Effector memory CD8-positive, alpha-beta T cell (primary cell): ENCODE results near the gene SERPINA3.

Source experiments
- ATAC-seq: fragments of 150-1000 bp; cut with Tn5 transposase; replicated peaks from 2 replicates; pipeline ENCODE4 v1.10.0; 2021; ENCODE audit warnings: mild to moderate bottlenecking, moderate library complexity
- DNase-seq, 3 experiments: peaks; one replicate each; pipeline ENCODE4 v3.0.0; 2021
- H3K27ac Mint-ChIP-seq, 2 donors: one replicate each; pipeline ENCODE4 v1.8.0; 2022; ENCODE audit warnings: mild to moderate bottlenecking in 2 of 2, mixed read lengths in 2 of 2, moderate library complexity in 2 of 2
- H3K27me3 Mint-ChIP-seq, 2 donors: one replicate each; pipeline ENCODE4 v1.8.0; 2022; ENCODE audit warnings: mixed read lengths in 2 of 2
- H3K36me3 Mint-ChIP-seq: one replicate; pipeline ENCODE4 v1.8.0; 2022; ENCODE audit warnings: mild to moderate bottlenecking, moderate library complexity, mixed read lengths; ENCODE audit not compliant: insufficient read depth
- H3K4me1 Mint-ChIP-seq, 2 donors: one replicate each; pipeline ENCODE4 v1.8.0; 2022; ENCODE audit warnings: low read depth in 2 of 2, mixed read lengths in 2 of 2
- H3K4me3 Mint-ChIP-seq, 2 donors: one replicate each; pipeline ENCODE4 v1.8.0; 2022; ENCODE audit warnings: mild to moderate bottlenecking in 2 of 2, mixed read lengths in 2 of 2, moderate library complexity in 2 of 2
- H3K9me3 Mint-ChIP-seq, 2 donors: one replicate each; pipeline ENCODE4 v1.8.0; 2022; ENCODE audit warnings: mixed read lengths in 2 of 2
- total RNA-seq, 9 experiments: gene quantifications; one replicate each; lab custom pipeline; 2026; lab: John Stamatoyannopoulos, UW

SERPINA3 gene
- total RNA-seq: 0 reads per million in 9 experiments

- H3K4me3 Mint-ChIP-seq: no peak within 1 kb of the TSS
- no peaks in the 10 kb centered on the region for H3K9me3 Mint-ChIP-seq
- no peaks in the 10 kb centered on the region for H3K36me3 Mint-ChIP-seq
These were observed at the start of gene SERPINA3 for GRCh38 chr14:94612174-94612573. TSS of gene SERPINA3 (plus strand) at chr14:94612391. CDS start at chr14:94614442, 2,051 bp downstream.

DNA sequence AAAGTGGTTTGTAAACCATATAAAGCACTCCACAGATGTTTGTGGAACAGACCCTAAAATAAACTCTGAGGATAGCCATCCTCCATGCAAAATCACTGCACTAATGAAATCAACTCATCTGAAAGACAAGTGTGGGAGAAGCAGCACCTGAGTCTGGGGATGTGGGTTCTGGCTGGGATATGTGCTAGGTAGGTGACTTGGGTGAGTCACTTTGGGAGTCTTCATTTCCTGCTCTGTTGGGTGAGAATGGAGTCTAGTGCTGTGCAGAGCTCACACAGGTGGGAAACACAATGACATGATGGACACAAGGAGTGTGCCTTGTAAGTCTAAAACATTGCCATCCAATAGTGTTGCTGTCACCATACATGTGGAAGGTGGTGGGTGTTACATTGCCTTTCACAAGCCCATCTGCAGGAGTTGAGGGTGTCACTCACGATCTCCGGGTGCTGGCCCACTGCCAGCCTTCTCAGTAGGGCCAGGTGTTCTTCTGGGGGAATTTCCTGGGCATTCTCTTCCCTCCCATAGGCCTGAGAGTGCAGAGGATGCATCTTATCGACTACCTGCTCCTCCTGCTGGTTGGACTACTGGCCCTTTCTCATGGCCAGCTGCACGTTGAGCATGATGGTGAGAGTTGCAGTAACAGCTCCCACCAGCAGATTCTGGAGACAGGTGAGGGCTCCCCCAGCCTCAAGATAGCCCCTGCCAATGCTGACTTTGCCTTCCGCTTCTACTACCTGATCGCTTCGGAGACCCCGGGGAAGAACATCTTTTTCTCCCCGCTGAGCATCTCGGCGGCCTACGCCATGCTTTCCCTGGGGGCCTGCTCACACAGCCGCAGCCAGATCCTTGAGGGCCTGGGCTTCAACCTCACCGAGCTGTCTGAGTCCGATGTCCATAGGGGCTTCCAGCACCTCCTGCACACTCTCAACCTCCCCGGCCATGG, 49.0 kb upstream of the SERPINA3 start:
- ATAC-seq (no peak), DNase-seq (no peak)
- no peak overlapping the region for H3K27ac Mint-ChIP-seq
- no peaks in the 10 kb centered on the region for H3K4me1 Mint-ChIP-seq
- no peaks in the 10 kb centered on the region for H3K36me3 Mint-ChIP-seq
- H3K9me3 Mint-ChIP-seq: peaks cover 0 to 2% of the 10 kb centered on the region in 2 donors
- H3K4me3 Mint-ChIP-seq: no peak overlapping the region
- peaks cover 35 to 51% of the 10 kb centered on the region in 2 donors for H3K27me3 Mint-ChIP-seq

More at GRCh38 chr14:94612174-94612573, at the start of gene SERPINA3:
- H3K27ac Mint-ChIP-seq: no peak within 1 kb of the TSS
- peaks cover 9 to 21% of the 10 kb centered on the region in 2 donors for H3K27me3 Mint-ChIP-seq
- ATAC-seq (no peak), DNase-seq (no peak)
- H3K4me1 Mint-ChIP-seq: no peaks in the 10 kb centered on the region

- ATAC-seq (no peak), DNase-seq (no peak)
- H3K4me3 Mint-ChIP-seq: no peak overlapping the region
- H3K27ac Mint-ChIP-seq: no peak overlapping the region
- H3K27me3 Mint-ChIP-seq: peaks cover 25 to 39% of the 10 kb centered on the region in 2 donors
- H3K4me1 Mint-ChIP-seq: no peaks in the 10 kb centered on the region
- H3K9me3 Mint-ChIP-seq: peaks cover 0 to 2% of the 10 kb centered on the region in 2 donors
- H3K36me3 Mint-ChIP-seq: no peaks in the 10 kb centered on the region
These were observed 47.8 kb upstream of the SERPINA3 start for GRCh38 chr14:94564381-94564780.

DNA sequence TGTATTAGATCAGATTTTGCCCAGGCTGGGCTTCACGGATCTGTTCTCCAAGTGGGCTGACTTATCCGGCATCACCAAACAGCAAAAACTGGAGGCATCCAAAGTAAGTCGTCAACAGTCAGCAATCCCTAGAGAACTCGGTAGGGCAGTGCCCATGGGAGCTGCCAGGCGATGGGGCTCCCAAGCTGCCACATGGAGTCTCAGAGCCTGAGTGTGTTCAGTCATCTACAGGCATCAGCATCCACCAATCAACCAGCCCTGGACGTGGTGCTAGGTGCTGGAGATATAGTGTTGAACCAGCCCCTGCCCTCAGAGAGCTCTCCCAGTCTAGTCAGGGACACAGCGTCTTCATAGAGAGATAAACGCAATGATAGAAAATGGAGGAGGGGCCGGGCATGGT, 44.0 kb upstream of the SERPINA3 start:
- no peak for ATAC-seq
- H3K27me3 Mint-ChIP-seq: peaks cover 6 to 16% of the 10 kb centered on the region in 2 donors
- no peaks in the 10 kb centered on the region for H3K4me1 Mint-ChIP-seq
- peaks cover 0 to 2% of the 10 kb centered on the region in 2 donors for H3K9me3 Mint-ChIP-seq
- no peak for DNase-seq
- no peak overlapping the region for H3K4me3 Mint-ChIP-seq
- no peak overlapping the region for H3K27ac Mint-ChIP-seq
- no peaks in the 10 kb centered on the region for H3K36me3 Mint-ChIP-seq

GRCh38 chr14:94569381-94570001, 42.7 kb upstream of the SERPINA3 start:
- no peak for DNase-seq
- no peak for ATAC-seq
- H3K27me3 Mint-ChIP-seq: peaks cover 0 to 8% of the 10 kb centered on the region in 2 donors
- H3K4me3 Mint-ChIP-seq: no peak overlapping the region
- peaks cover 0 to 2% of the 10 kb centered on the region in 2 donors for H3K9me3 Mint-ChIP-seq
- no peak overlapping the region for H3K27ac Mint-ChIP-seq
- no peaks in the 10 kb centered on the region for H3K36me3 Mint-ChIP-seq
- H3K4me1 Mint-ChIP-seq: no peaks in the 10 kb centered on the region

DNA sequence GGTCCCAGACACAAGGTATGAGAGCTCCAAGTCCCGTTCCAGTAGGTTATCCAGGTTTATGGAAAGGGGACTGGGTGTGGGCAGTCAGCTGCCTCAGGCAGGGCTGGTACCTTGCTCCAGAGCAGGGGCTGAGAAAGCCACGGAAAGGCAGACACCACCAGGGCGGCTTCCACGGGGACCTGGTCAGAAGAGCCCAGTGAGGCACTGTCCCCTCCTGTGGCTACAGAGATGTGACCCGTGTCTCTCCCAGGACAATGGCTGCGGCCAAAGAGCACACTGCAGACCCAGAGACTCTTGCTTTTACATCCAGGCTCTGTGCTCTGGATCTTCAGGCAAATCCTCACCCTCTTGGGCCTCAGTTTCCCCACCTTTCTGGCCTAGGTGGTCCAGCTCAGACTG, 42.2 kb upstream of the SERPINA3 start:
- no peaks in the 10 kb centered on the region for H3K4me1 Mint-ChIP-seq
- ATAC-seq: no peak
- no peak for DNase-seq
- H3K27ac Mint-ChIP-seq: no peak overlapping the region
- H3K9me3 Mint-ChIP-seq: peaks cover 0 to 2% of the 10 kb centered on the region in 2 donors
- H3K36me3 Mint-ChIP-seq: no peaks in the 10 kb centered on the region
- H3K27me3 Mint-ChIP-seq: peaks cover 0 to 8% of the 10 kb centered on the region in 2 donors
- H3K4me3 Mint-ChIP-seq: no peak overlapping the region

DNA sequence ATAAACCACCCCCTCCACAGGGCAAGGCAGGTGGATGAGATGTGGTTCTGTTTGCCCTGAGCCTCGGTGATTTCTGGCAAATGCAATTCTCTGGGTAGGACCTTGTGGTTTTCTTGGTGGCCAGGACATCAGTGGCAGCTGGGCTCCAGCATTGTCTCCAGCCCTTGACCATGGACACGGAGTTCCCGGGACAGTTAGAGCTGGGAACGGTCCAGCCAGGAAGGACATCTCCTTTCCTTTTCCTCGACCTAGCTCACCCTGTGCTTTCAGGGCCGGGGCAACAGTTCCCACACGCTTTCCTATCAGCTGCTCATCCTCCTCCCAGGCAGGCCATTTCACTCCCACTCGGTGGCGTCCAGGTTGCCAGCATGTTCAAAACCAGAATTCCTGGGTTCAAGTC, 41.8 kb upstream of the SERPINA3 start:
- H3K27me3 Mint-ChIP-seq: peaks cover 0 to 8% of the 10 kb centered on the region in 2 donors
- no peak for DNase-seq
- H3K27ac Mint-ChIP-seq: no peak overlapping the region
- H3K4me3 Mint-ChIP-seq: no peak overlapping the region
- no peaks in the 10 kb centered on the region for H3K4me1 Mint-ChIP-seq
- H3K9me3 Mint-ChIP-seq: peaks cover 0 to 2% of the 10 kb centered on the region in 2 donors
- no peak for ATAC-seq
- H3K36me3 Mint-ChIP-seq: no peaks in the 10 kb centered on the region

DNA sequence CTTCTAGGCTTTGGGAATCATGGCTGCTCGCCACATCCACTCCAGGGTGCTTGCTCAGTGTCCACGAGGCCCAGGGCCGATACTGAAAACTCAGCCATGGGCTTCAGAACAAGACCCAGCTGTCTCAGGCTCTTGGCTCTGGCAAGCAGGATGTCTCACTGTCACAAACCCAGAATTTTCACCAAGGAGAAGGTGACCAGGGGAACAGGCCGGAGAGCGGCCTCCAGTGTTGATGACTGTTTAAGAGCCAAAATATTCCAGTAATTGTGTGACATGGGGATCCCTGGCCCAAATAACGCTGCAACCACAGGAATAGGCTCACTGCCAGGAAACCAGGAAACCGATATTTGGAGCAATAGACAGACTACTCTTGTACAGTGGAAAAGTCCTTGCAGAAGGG, 40.8 kb upstream of the SERPINA3 start:
- DNase-seq: no peak
- no peaks in the 10 kb centered on the region for H3K36me3 Mint-ChIP-seq
- H3K4me1 Mint-ChIP-seq: no peaks in the 10 kb centered on the region
- H3K27ac Mint-ChIP-seq: no peak overlapping the region
- ATAC-seq: no peak
- H3K4me3 Mint-ChIP-seq: no peak overlapping the region
- peaks cover 0 to under 1% of the 10 kb centered on the region in 2 donors for H3K9me3 Mint-ChIP-seq
- peaks cover 0 to 8% of the 10 kb centered on the region in 2 donors for H3K27me3 Mint-ChIP-seq

- Mint-ChIP-seq H3K27ac (no peak overlapping the region), H3K4me1 (no peaks in the 10 kb centered on the region), H3K36me3 (no peaks in the 10 kb centered on the region), H3K4me3 (no peak overlapping the region), H3K9me3 (no peaks in the 10 kb centered on the region), H3K27me3 (peaks cover 0 to 8% of the 10 kb centered on the region in 2 donors)
- no peak for ATAC-seq
- no peak for DNase-seq
These were observed 40.2 kb upstream of the SERPINA3 start for GRCh38 chr14:94571950-94572349.

DNA sequence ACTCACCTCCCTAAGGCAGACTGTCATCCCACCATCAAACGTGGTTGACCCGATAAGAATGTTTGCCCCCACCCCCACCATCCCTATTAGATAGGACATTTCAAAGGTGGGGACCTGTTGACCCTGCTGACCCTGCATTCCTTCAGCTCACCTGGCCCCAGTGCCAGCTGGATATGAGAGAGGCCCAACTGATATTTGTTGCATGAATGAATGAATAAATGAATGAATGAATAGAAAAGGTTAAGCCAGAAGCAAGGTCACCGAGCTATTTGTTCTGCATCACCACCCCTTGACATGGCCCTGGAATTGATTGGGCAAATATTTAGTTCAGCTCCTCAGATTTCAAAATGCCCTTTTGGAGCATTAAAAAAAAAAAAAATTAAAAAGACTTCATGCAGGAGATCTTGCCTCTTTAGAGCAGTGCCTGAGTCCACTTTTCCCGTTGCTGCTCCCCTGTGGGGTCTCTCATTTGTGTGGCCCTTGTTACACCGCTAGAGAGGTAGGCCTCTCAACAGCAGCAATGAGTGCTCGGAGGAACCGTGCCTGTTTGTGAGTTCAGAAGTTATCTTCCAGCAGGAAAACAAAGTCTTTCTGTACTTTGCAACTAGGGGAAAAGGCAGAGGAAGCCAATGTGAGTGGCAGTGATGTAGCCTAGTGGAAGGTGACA, 39.4 kb upstream of the SERPINA3 start:
- no peak overlapping the region for H3K27ac Mint-ChIP-seq
- peaks cover 0 to 8% of the 10 kb centered on the region in 2 donors for H3K27me3 Mint-ChIP-seq
- no peaks in the 10 kb centered on the region for H3K4me1 Mint-ChIP-seq
- no peaks in the 10 kb centered on the region for H3K9me3 Mint-ChIP-seq
- H3K36me3 Mint-ChIP-seq: no peaks in the 10 kb centered on the region
- no peak for ATAC-seq
- no peak overlapping the region for H3K4me3 Mint-ChIP-seq
- no peak for DNase-seq

GRCh38 chr14:94573475-94574277, 38.5 kb upstream of the SERPINA3 start:
- Mint-ChIP-seq H3K4me1 (no peaks in the 10 kb centered on the region), H3K27me3 (peaks cover 0 to 8% of the 10 kb centered on the region in 2 donors), H3K4me3 (no peak overlapping the region), H3K27ac (no peak overlapping the region), H3K36me3 (no peaks in the 10 kb centered on the region), H3K9me3 (no peaks in the 10 kb centered on the region)
- no peak for DNase-seq
- ATAC-seq: no peak

DNA sequence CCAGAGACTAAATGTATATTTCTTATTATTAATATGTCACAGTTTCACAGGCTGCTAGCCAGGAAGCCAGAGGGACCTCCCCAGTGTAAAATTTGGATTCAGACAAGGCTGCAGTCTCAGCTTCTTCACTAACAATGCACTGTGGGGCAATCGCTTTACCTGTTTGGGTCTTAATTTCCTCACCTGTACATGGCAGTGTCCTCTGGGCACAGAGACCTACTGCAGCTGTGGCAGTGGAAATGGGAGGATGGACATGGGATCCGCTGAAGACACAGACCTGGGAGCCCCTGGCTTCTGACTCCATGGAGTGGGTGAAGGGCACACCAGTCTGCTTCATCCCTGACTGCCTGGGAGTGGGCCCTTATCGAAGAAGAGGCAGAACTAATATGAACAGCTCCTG, 37.9 kb upstream of the SERPINA3 start:
- Mint-ChIP-seq H3K4me3 (no peak overlapping the region), H3K9me3 (peaks cover 0 to 1% of the 10 kb centered on the region in 2 donors), H3K36me3 (no peaks in the 10 kb centered on the region), H3K4me1 (no peaks in the 10 kb centered on the region), H3K27ac (no peak overlapping the region), H3K27me3 (peaks cover 6 to 8% of the 10 kb centered on the region in 2 donors)
- DNase-seq (no peak), ATAC-seq (no peak)
